Endothelial cell of umbilical vein (primary cell): ENCODE results near the gene HSPG2.

Experiments used
- CTCF ChIP-seq, 2 donors: IDR thresholded peaks; 1 replicate in 1 of 2; 2 replicates in 1 of 2; pipeline ENCODE4 v1.5.1; 2011; ENCODE audit warnings: low read length in 2 of 2, mild to moderate bottlenecking in 2 of 2, moderate library complexity in 2 of 2, control low read depth in 1 of 2, inconsistent platforms in 1 of 2, low read depth in 1 of 2; ENCODE audit not compliant: insufficient read depth in 1 of 2; ENCODE audit errors: extremely low read depth in 1 of 2
- EZH2 ChIP-seq: IDR thresholded peaks from 2 replicates; pipeline ENCODE4 v1.6.1; 2012; ENCODE audit warnings: borderline replicate concordance, low read depth, mild to moderate bottlenecking, moderate library complexity, low read length, inconsistent platforms; ENCODE audit not compliant: severe bottlenecking
- JUN ChIP-seq: IDR thresholded peaks from 2 replicates; pipeline ENCODE4 v1.6.1; 2011; ENCODE audit warnings: borderline replicate concordance, low read depth; ENCODE audit not compliant: insufficient read length, insufficient read depth
- MAX ChIP-seq: IDR thresholded peaks from 2 replicates; pipeline ENCODE4 v1.6.1; 2011; ENCODE audit not compliant: insufficient read depth, insufficient read length
- POLR2A ChIP-seq: IDR thresholded peaks from 2 replicates; pipeline ENCODE4 v1.6.1; 2012; ENCODE audit warnings: low read depth, mild to moderate bottlenecking, control low read depth, low read length
- POLR2AphosphoS5 ChIP-seq: IDR thresholded peaks from 2 replicates; pipeline ENCODE4 v1.6.1; 2012; ENCODE audit warnings: low read depth, mild to moderate bottlenecking, control low read depth, low read length, moderate library complexity; ENCODE audit not compliant: insufficient read depth

GRCh38 chr1:21900766-21901472, 36.2 kb downstream of the HSPG2 start:
- TF ChIP-seq POLR2AphosphoS5 (no peak), CTCF (IDR thresholded peaks at IDR 0.05; ENCODE audit: extremely low read depth in 1 of 2, insufficient read depth in 1 of 2, low read depth in 1 of 2, low read length in 2 of 2) (no peak), JUN (no peak), POLR2A (peak; percentile 50), EZH2 (no peak), MAX (no peak)
